Fibroblast of the aortic adventitia (primary cell): Measurements from ENCODE around the gene TRIM58. TPM values are rescaled to one million over a fixed set of nuclear protein-coding genes. Genes with fewer than 3 reads are reported as not detected.
A peak's percentile ranks its signal among the peaks of the same experiment; 100 is the strongest.

ENCODE experiments used
- DNase-seq: peaks from one replicate; pipeline ENCODE4 v3.0.0-alpha.2; 2010; ENCODE audit warnings: low read depth
- H3K4me3 ChIP-seq: 2 replicates; pipeline ENCODE4 v1.5.1; 2011; ENCODE audit warnings: low read depth, mild to moderate bottlenecking, control low read depth, low read length, moderate library complexity
- total RNA-seq: library from RNA; depleted of rRNA; stranded (reverse); fragments of >200 nt; gene quantifications from 2 replicates; pipeline ENCODE4 v1.2.3, GENCODE V29; 2012; ENCODE audit warnings: low replicate concordance
- TF ChIP-seq, protein P1 (sequence below): IDR thresholded peaks from 2 replicates; pipeline ENCODE4 v1.5.1; 2011; ENCODE audit warnings: mild to moderate bottlenecking, low read length, control low read depth, inconsistent platforms; ENCODE audit not compliant: insufficient read depth

The TRIM58 gene
- total RNA-seq, 1 donor, result 0.09 TPM

DNA sequence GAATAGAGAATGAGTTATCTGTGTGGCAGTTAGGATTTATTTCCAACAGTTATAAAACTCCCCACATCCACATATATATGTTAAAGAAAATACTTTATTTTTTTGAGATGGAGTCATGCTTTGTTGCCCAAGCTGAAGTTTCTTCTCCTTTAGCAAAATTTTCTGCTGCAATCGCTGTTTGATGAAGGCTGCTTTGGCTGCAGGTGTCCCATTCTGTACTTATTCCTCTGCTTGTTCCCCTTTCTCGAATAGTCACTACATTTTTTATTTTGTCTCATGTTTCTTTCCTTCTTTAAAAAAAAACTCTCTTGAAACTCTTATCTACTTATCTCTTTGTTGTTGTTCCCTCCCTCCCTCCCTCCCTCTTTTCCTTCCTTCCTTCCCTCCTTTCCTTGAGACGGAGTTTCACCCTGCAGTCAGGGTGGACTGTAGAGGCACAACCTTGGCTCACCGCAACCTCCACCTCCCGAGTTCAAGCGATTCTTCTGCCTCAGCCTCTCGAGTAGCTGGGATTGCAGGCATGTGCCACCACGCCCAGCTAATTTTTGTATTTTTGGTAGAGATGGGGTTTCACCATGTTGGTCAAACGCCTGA, 49.0 kb downstream of the TRIM58 start:
- no peak for DNase-seq
- H3K4me3 ChIP-seq, result no peak overlapping the region
- TF ChIP-seq, protein P1, sequence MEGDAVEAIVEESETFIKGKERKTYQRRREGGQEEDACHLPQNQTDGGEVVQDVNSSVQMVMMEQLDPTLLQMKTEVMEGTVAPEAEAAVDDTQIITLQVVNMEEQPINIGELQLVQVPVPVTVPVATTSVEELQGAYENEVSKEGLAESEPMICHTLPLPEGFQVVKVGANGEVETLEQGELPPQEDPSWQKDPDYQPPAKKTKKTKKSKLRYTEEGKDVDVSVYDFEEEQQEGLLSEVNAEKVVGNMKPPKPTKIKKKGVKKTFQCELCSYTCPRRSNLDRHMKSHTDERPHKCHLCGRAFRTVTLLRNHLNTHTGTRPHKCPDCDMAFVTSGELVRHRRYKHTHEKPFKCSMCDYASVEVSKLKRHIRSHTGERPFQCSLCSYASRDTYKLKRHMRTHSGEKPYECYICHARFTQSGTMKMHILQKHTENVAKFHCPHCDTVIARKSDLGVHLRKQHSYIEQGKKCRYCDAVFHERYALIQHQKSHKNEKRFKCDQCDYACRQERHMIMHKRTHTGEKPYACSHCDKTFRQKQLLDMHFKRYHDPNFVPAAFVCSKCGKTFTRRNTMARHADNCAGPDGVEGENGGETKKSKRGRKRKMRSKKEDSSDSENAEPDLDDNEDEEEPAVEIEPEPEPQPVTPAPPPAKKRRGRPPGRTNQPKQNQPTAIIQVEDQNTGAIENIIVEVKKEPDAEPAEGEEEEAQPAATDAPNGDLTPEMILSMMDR, result no peak

GRCh38 chr1:247906504-247907047, 49.6 kb downstream of the TRIM58 start:
- peak; percentile 10 for DNase-seq
- H3K4me3 ChIP-seq, result no peak overlapping the region
- TF ChIP-seq, protein P1, result no peak

DNA sequence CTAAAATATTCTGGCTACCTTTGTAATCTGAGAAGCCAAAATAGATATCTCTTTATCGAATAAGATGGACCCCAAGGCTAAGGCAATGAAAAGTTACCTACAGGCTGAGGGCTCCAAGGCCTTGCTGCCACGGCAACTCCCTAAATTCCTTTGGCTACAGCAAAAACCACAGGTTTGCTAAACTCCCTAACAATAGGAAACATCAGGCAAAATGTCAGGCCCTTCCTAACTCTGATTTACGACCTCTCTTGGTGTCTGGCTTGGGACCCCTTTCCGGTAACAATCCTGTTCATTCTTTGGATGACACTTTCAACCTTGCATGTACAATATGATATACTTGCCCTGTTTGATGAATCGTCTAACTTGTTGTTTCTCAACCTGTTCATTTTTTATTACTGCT, 51.8 kb downstream of the TRIM58 start:
- no peak overlapping the region for H3K4me3 ChIP-seq
- TF ChIP-seq, protein P1, result no peak
- no peak for DNase-seq

- no peak for DNase-seq
- no peak overlapping the region for H3K4me3 ChIP-seq
- TF ChIP-seq, protein P1, result no peak
Observed at GRCh38 chr1:247913786-247914185, 56.8 kb downstream of the TRIM58 start.

DNA sequence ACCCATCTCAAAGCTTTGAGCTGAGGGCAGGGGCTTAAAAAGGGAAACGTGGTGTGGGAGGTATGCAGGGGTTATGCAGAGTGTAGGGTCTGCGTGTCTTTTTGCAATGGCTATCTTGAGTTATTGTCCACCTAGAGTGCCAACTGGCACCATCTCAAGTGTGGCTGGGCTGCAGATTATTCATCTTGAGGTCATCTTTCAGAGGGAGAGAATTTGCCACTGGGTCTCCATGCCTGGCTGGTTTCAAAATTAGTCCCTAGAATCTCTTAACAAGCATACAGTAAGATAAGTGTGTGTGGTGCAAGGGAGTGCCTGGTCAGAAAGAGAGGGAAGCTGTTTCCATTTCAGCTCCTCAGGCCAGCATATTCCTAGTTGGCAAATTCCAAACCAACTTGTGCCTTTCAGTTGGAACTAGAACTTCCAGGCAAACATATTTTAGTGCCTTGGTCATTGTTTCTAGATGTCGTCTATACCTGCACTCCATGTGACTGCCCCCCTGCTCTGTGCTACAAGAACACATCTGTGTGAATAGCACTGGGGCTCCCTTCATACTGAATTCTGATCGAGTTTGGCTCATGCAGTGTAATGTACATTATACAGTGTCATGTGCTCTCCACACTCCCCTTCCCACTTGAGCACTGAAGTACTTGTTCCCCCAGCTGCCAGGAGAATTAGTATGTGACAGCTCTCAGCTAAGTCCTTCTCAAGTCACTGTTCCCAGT, 58.1 kb downstream of the TRIM58 start:
- TF ChIP-seq, protein P1, result no peak
- no peak for DNase-seq
- H3K4me3 ChIP-seq, result no peak overlapping the region

GRCh38 chr1:247919952-247920351, 63.0 kb downstream of the TRIM58 start, which contains the start of gene OR2T8:
TSS of gene OR2T8 (plus strand) at chr1:247920252. CDS start at chr1:247921018, 766 bp downstream.
- no peak for DNase-seq
- H3K4me3 ChIP-seq, result no peak within 1 kb of the TSS
- TF ChIP-seq, protein P1, result no peak
